ENCODE data around the gene CFAP251.
A peak's percentile ranks its signal among the peaks of the same experiment; 100 is the strongest.

Gene CFAP251

DNA sequence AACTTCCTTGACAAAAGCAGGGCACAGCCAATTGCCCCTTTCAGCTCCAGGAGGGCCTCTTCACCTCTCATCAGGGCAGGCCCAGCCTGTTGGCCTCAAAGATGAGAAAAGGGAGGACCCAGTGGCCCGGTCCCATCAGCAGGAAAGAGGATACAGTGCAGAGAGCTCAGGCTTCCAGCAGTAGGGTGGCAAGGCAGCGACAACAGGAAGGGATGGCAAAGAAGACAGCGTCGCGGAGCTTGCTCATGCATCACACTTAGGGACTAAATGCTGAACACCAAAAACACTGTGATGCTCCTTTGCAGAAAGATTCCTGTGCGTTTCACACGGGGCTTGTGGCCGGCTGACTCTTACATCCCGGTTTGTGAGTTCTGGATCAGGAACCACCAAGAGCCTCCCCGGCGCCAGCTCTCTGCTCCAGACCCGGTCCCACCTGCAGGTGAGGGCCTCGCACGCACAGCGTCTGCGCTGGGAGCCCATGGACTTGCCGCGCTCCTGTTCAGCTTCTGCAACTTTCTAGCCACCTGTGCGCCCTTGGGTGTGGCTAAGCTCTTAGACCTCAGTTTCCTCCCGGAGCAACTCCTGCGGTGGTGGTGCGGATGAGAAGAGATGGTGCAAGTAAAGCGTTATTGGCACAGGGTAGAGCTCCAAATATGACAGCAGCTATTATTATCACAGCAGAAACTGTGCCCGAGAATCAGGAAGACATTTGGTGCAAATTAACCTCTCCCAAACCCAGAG, 88.0 kb downstream of the CFAP251 start:
- DNase-seq = no peak

DNA sequence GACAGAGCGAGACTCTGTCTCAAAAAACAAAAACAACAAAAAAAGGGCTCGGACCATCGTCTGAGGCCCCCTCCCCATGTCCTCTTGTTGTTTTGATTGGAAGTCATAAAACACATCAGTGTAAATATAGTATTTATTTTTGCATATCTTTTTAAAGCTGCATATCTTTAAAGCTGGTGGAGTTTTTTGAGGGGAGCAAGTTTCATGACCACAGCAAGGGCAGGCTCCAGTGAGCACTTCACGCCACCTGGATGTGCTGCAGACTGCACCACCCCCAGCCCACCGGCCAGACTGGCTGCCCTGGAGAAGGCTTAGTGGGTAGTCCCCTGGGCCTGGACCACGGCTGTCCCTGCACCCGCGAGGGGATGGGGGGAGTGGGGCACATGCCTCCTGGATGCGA, 91.3 kb downstream of the CFAP251 start:
- DNase-seq = no peak

DNA sequence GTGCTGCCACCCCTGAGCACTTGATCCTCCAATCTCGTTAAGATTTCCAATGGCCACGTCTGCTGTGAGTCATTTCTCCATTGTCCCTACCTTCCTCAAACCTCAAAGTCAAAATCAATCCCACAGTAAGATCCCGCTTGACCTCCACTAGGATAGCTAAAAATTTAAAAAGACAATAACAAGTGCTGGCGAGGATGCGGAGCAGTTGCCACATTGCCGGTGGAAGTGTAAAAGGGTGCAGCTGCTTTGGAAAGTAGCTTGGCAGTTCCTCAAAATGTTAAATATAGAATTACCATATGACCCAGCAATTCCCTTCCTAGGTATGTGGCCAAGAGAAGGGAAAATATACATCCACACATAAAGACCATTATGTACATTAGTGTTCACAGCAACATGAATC, 93.8 kb downstream of the CFAP251 start:
- DNase-seq = no peak

GRCh38 chr12:122013136-122013535, 94.7 kb downstream of the CFAP251 start:
- no peak for DNase-seq

GRCh38 chr12:122013791-122014590, 95.6 kb downstream of the CFAP251 start:
- no peak for DNase-seq

DNA sequence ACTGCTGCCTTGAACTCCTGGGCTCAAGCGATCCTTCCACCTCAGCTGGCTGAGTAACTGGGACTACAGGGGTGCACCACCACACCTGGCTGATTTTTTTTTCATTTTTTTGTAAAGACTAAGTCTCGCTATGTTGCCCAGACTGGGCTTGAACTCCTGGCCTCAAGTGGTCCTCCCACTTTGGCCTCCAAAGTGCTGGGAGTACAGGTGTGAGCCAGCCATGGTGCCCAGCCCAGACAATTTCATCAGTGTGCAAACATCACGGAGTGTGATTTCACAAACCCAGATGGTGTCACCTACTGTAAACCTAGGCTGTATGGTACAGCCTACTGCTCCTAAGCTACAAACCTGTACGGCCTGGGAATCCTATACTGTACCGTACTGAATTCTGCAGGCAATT, 96.4 kb downstream of the CFAP251 start:
- DNase-seq = no peak

GRCh38 chr12:122018457-122018856, 100.1 kb downstream of the CFAP251 start:
- DNase-seq = no peak

- no peak for DNase-seq
These were observed 100.5 kb downstream of the CFAP251 start for GRCh38 chr12:122018937-122019336.

DNA sequence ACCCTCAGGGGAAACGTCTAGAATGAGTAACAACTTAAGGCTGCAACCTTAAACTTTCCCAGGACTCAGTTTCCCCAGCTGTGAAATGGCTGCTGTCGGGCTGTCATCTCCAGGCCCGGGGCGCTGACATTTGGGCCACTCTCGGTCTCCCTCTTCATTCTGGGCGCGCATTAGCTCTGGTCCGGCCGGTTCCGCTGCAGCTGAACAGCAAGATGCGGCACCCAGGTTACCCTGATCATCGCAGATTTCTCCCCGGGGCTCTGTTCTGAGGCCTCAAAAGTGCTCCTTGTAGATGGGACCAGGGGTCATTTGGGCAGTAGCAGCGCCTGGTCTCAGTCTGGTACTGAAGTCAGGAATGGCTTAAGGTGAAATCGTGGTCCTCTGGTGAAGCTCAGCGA, 102.4 kb downstream of the CFAP251 start:
- no peak for DNase-seq

- DNase-seq = peak; percentile 14
These were observed 102.9 kb downstream of the CFAP251 start for GRCh38 chr12:122021193-122021821.

GRCh38 chr12:122021822-122022392, 103.5 kb downstream of the CFAP251 start, which contains the start of gene BCL7A:
TSS of gene BCL7A (plus strand) at chr12:122021884. CDS start at chr12:122022092, 208 bp downstream.
- peak; percentile 68 for DNase-seq

GRCh38 chr12:122022393-122023338, 104.3 kb downstream of the CFAP251 start:
- peak; percentile 45 for DNase-seq

DNA sequence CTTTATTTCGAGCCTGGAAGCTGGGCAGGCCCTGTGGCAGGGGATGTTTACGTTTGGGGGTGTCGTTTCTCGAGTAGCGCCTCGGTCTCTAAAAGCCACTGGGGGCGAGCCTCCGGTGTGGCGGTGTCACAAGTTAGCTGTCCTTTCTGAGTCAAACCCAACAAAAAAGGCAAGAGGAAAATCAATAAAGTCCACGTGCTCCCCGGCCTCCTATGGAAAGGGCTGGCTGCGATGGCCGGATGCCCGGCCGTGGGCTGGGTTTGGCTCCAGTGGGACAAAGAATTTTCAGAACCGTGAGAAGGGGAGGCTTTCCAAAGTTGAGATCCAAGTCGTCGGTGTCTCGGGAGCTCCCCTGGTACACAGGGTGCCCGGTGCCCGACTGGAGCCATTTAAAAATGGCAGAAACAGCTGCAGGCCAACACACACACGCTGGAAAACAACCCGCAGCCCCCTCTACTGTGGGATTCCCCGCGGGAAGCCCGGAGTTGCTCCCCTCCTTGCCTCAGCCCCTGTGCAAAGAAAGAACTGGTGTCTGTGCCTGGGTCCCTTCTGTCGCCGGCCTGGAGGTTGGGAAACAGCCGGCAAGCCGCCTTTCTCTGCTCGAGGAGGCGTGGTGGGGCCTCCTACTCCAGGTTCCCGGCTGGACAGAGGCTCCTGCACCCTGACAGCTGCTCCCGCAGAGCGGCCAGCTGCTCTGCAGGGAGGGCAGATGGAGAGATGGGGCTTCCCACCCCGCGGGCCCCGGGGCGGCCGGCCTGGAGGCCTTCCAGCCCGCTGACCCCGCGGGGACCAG, 105.1 kb downstream of the CFAP251 start:
- DNase-seq = peak; percentile 77

DNA sequence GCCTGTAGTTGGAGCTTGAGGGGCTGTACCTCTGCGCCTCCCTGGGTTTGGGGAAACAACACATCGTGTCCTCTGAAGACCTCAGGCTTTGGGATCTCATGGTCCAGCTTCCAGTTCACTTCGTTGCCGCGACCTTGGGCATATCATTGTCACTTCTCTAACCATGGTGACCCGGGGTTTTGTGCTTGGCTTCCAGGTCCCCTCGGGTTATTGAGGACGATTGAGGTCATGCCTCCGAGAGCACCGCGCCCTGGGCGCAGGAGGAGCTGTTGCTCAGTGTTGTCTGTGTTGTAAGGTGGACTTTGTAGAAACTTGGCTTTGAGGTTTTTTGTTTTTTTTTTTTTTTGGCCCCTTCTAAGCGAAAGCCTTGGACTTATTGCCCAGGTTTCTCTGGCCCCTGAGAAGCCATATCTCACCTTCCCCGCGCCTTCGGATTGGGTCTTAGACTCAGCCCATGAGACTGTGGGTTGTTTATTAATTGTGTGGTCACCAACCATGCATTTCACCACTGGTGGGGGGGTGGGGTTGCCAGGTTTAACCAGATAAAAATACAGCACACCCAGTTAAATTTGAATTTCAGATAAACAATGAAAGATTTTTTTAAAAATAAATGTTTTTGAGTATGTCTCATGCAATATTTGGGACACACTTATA, 105.9 kb downstream of the CFAP251 start:
- DNase-seq = no peak

DNA sequence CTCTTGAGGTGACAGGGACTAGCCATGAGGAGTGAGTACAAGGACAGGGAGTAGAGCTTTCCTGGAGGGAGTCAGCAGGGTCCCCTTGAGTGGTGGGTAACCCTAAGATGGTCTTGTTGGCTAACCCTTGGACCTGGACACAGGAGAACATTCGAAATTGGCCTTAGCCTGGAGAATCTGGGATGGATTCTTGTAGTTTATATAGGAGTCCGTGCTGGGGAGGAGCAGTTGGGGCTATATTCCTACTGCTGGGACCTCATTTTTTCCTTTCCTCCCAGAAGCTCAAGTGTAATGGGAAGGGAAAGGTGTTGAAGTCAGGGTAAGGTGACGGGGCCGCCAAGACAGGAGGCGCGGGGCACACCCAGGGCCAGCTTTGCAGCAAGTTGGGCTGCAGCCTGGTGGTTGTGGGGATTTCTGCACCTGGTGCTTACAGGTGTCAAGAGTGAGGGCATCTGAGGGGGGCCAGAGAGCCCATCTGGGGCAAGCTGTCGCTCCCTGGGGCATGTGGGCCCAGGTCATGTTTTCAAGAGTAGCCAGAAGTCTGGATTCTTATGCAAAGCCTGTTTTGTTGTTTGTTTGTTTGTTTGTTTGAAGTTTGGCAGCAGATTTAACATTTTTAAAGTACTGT, 108.4 kb downstream of the CFAP251 start:
- DNase-seq = no peak

DNA sequence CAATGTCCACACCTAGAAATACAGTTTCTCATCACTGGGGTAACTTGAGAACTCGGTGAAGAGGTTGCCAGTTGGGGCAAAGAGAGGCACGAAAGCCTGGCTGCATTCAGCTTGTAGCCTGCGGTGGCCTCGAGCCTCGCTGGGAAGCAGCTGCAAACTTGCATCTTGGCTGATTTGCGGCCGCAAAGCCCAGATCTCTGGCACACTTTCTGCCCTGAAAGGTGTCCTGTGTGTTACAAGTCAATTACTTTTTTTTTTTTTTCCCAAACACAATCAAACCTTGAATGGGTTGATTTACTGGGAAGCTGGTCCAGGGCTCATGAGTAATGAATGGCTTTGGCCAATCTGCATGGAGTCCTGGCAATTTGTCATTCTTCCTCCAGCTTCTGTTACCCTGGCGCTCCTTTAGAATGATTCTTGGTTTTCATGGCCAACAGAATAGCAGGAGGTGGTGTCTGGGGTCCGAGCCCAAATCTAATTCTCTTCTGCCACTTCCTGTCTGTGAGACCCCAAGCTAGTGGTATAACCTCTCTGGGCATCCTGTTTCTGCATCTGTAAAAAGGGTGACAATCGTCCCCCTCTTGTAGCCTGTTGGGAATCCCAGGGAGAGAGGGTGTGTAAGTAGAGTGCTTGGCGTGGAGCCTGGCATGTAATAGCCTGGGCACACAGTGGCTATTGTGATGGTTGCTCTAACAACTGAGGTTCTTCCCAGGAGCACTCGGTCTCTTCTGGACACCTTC, 109.9 kb downstream of the CFAP251 start:
- DNase-seq = peak; percentile 26

DNA sequence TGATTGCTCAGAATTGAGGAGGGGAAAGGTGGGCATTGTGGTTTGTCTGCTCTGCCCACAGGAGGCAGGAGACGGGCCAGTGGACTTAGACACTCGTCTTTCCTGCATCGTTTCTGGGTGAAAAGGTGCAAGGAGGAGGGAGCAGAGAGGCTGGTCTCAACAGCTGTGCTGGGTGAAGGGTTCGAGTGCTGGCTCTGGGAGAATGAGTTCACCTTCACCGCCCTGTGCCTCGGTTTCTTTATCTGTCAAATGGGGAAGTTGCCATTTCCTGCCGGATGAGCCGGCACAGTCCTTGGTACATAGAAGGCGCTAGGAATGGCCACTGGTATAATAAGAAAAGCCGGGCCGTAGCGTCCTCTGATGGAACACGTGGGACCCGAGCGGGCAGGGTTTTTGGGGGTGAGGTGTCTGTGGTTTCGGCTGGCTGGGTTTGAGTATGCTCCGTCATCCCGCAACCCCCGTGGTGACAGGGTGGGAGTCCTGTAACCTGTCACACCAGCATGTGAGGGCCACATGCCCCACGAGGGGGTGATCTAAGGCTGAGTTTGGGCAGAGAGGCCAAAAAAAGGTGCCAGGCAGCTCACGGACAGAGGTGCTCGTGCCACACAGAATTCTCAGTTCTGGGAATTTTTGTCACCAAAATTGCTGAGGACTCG, 110.6 kb downstream of the CFAP251 start:
- no peak for DNase-seq

GRCh38 chr12:122029620-122030423, 111.4 kb downstream of the CFAP251 start:
- no peak for DNase-seq

Data from midbrain (tissue), 1 donor.